EH (cell line): ENCODE data around the gene BANP.
"Not testable (repeated sequence)": the region's sequence is repeated elsewhere in the genome, so short reads cannot be mapped to it uniquely, and the experiment has no call there.

Experiments used
- DNase-seq: peaks from one replicate; pipeline ENCODE4 v3.0.0-alpha.2; 2015; ENCODE audit warnings: low read depth

BANP gene

GRCh38 chr16:88104363-88104762 lies 153.1 kb downstream of the BANP start:
- not testable (repeated sequence) for DNase-seq

- DNase-seq, result not testable (repeated sequence)
Observed at GRCh38 chr16:88105574-88106140, 154.4 kb downstream of the BANP start.

- DNase-seq, result not testable (repeated sequence)
Observed at GRCh38 chr16:88106566-88106965, 155.3 kb downstream of the BANP start.

- no peak for DNase-seq
Observed at GRCh38 chr16:88108762-88109161, 157.5 kb downstream of the BANP start.

- DNase-seq, result not testable (repeated sequence)
Observed at GRCh38 chr16:88109726-88110621, 158.7 kb downstream of the BANP start.

GRCh38 chr16:88110875-88111494 lies 159.8 kb downstream of the BANP start:
- not testable (repeated sequence) for DNase-seq

GRCh38 chr16:88111976-88112375 lies 160.7 kb downstream of the BANP start:
- DNase-seq, result not testable (repeated sequence)

GRCh38 chr16:88113545-88114045 lies 162.4 kb downstream of the BANP start:
- no peak for DNase-seq

GRCh38 chr16:88114541-88115228 lies 163.5 kb downstream of the BANP start:
- DNase-seq, result peak; percentile 6

GRCh38 chr16:88116121-88116520 lies 164.9 kb downstream of the BANP start:
- no peak for DNase-seq

- DNase-seq, result no peak
Observed at GRCh38 chr16:88117476-88117868, 166.2 kb downstream of the BANP start.

- no peak for DNase-seq
Observed at GRCh38 chr16:88118376-88118775, 167.1 kb downstream of the BANP start.

- peak; percentile 93 for DNase-seq
Observed at GRCh38 chr16:88118852-88119741, 167.9 kb downstream of the BANP start.

- not testable (repeated sequence) for DNase-seq
Observed at GRCh38 chr16:88119881-88120751, 168.9 kb downstream of the BANP start.

GRCh38 chr16:88120812-88121211 lies 169.6 kb downstream of the BANP start:
- no peak for DNase-seq

- peak; percentile 16 for DNase-seq
Observed at GRCh38 chr16:88121391-88121790, 170.2 kb downstream of the BANP start.

- no peak for DNase-seq
Observed at GRCh38 chr16:88121886-88122580, 170.8 kb downstream of the BANP start.
